K562 (cell line): Measurements from ENCODE around the gene TSPYL2. TPM values are rescaled to one million over a fixed set of nuclear protein-coding genes. Genes with fewer than 3 reads are reported as not detected.

Experiments used
- COPS2 ChIP-seq: fragments of 450-650 bp; conservative IDR thresholded peaks from 2 replicates; pipeline ENCODE4 v1.6.1; 2016; ENCODE audit warnings: mild to moderate bottlenecking, moderate library complexity
- ETS2 ChIP-seq: IDR thresholded peaks from 2 replicates; pipeline ENCODE4 v1.6.1; 2016; ENCODE audit warnings: borderline replicate concordance, missing genetic modification characterization, mild to moderate bottlenecking, moderate library complexity, missing compliant biosample characterization; ENCODE audit not compliant: poor library complexity, severe bottlenecking
- HNRNPLL ChIP-seq: fragments of 200-400 bp; formaldehyde crosslinking; IDR thresholded peaks from 2 replicates; pipeline ENCODE4 v1.6.1; 2017; ENCODE audit warnings: low read length, low read depth, mild to moderate bottlenecking; ENCODE audit not compliant: poor library complexity, severe bottlenecking
- JUN ChIP-seq, 2 experiments: sonication (generic) in 1 of 2; formaldehyde crosslinking in 1 of 2; IDR thresholded peaks; 2 replicates each; pipeline versions ENCODE4 v1.6.1 to v1.8.0; 2012 to 2022; ENCODE audit warnings: borderline replicate concordance in 2 of 2, mild to moderate bottlenecking in 2 of 2, improper control_type of control experiment in 1 of 2, low read depth in 1 of 2, low read length in 1 of 2, missing genetic modification reagents in 1 of 2
- PML ChIP-seq: IDR thresholded peaks from 2 replicates; pipeline ENCODE4 v1.6.1; 2012; ENCODE audit warnings: low read length, inconsistent platforms
- SP1 ChIP-seq: sonication (generic); formaldehyde crosslinking; IDR thresholded peaks from 2 replicates; pipeline ENCODE4 v1.8.1; 2022; ENCODE audit warnings: mild to moderate bottlenecking, missing genetic modification reagents
- ZBTB33 ChIP-seq: sonication (generic); formaldehyde crosslinking; IDR thresholded peaks from 2 replicates; pipeline ENCODE4 v1.8.1; 2023; ENCODE audit warnings: mild to moderate bottlenecking, missing genetic modification reagents
- ZNF384 ChIP-seq: IDR thresholded peaks from 2 replicates; pipeline ENCODE4 v1.6.1; 2012; ENCODE audit warnings: low read depth, low read length, improper control_type of control experiment
- polyA plus RNA-seq, 8 experiments: library from polyadenylated mRNA; depleted of rRNA in 4 of 8; stranded (reverse) in 5 of 8; unstranded in 3 of 8; fragments of >200 nt; fragmentation: Nextera tagmentation in 2 of 8; fragmentation: Illumina TruSeq in 1 of 8; extraction: Ambion mirVana in 2 of 8; extraction: Trizol in 1 of 8; gene quantifications; 2 replicates each; pipeline versions ENCODE4 v1.2.1 to v1.2.3, GENCODE V29; 2011 to 2014; ENCODE audit warnings: inconsistent platforms in 1 of 8, missing spikeins in 1 of 8
- total RNA-seq, 7 experiments: library from RNA; depleted of rRNA in 6 of 7; stranded (reverse); fragments of >200 nt in 6 of 7; fragmentation: Illumina TruSeq in 2 of 7; extraction: Trizol in 2 of 7; gene quantifications; 2 replicates each; pipeline versions ENCODE4 v1.2.1 to v1.2.3, GENCODE V29; 2011 to 2021; ENCODE audit warnings: low replicate concordance in 1 of 7
- TF ChIP-seq, protein P1 (sequence below): fragments of 450-650 bp; IDR thresholded peaks from 2 replicates; pipeline ENCODE4 v1.6.1; 2016; ENCODE audit warnings: borderline replicate concordance
- TF ChIP-seq, protein P2 (sequence below): sonication (generic); formaldehyde crosslinking; IDR thresholded peaks from 2 replicates; pipeline ENCODE4 v1.8.0; 2022; ENCODE audit warnings: missing genetic modification reagents, mild to moderate bottlenecking, moderate library complexity, borderline replicate concordance
- TF ChIP-seq, protein P3 (sequence below): fragments of 450-650 bp; formaldehyde crosslinking; IDR thresholded peaks from 2 replicates; pipeline ENCODE4 v1.4.0; 2022; ENCODE audit warnings: missing genetic modification characterization
- TF ChIP-seq, protein P4 (sequence below): fragments of 150-350 bp; IDR thresholded peaks from 2 replicates; pipeline ENCODE4 v1.6.1; 2014; ENCODE audit warnings: low read depth, mild to moderate bottlenecking, low read length, borderline replicate concordance

TSPYL2 gene
- total and polyA plus RNA-seq, 9 of the 15 experiments (the other 6 are each of a cell fraction or from before 2014, with no cell fraction given) = 0.41 to 20.0 (median 10.8) TPM

- TF ChIP-seq, protein P1, sequence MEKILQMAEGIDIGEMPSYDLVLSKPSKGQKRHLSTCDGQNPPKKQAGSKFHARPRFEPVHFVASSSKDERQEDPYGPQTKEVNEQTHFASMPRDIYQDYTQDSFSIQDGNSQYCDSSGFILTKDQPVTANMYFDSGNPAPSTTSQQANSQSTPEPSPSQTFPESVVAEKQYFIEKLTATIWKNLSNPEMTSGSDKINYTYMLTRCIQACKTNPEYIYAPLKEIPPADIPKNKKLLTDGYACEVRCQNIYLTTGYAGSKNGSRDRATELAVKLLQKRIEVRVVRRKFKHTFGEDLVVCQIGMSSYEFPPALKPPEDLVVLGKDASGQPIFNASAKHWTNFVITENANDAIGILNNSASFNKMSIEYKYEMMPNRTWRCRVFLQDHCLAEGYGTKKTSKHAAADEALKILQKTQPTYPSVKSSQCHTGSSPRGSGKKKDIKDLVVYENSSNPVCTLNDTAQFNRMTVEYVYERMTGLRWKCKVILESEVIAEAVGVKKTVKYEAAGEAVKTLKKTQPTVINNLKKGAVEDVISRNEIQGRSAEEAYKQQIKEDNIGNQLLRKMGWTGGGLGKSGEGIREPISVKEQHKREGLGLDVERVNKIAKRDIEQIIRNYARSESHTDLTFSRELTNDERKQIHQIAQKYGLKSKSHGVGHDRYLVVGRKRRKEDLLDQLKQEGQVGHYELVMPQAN = no peak
- TF ChIP-seq SP1 (CRISPR knock-in tag) = peak; percentile 80
- TF ChIP-seq, protein P2, sequence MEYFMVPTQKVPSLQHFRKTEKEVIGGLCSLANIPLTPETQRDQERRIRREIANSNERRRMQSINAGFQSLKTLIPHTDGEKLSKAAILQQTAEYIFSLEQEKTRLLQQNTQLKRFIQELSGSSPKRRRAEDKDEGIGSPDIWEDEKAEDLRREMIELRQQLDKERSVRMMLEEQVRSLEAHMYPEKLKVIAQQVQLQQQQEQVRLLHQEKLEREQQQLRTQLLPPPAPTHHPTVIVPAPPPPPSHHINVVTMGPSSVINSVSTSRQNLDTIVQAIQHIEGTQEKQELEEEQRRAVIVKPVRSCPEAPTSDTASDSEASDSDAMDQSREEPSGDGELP (CRISPR knock-in tag) = peak; percentile 3; the same call in 1 of the 2 replicates
- TF ChIP-seq HNRNPLL = peak; percentile 65
- no peak for TF ChIP-seq ZNF384
- no peak for TF ChIP-seq COPS2
- no peak for TF ChIP-seq JUN (IDR thresholded peaks at IDR 0.05; ENCODE audit: borderline replicate concordance, low read depth, low read length)
- no peak for TF ChIP-seq JUN (CRISPR knock-in tag; IDR thresholded peaks at IDR 0.05; ENCODE audit: borderline replicate concordance)
- TF ChIP-seq PML = no peak; the same call in 1 of the 2 replicates
- TF ChIP-seq, protein P3, sequence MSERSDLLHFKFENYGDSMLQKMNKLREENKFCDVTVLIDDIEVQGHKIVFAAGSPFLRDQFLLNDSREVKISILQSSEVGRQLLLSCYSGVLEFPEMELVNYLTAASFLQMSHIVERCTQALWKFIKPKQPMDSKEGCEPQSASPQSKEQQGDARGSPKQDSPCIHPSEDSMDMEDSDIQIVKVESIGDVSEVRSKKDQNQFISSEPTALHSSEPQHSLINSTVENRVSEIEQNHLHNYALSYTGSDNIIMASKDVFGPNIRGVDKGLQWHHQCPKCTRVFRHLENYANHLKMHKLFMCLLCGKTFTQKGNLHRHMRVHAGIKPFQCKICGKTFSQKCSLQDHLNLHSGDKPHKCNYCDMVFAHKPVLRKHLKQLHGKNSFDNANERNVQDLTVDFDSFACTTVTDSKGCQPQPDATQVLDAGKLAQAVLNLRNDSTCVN (CRISPR knock-in tag) = no peak
- TF ChIP-seq ZBTB33 (CRISPR knock-in tag) = no peak
- TF ChIP-seq ETS2 (tag) = no peak
- TF ChIP-seq, protein P4, sequence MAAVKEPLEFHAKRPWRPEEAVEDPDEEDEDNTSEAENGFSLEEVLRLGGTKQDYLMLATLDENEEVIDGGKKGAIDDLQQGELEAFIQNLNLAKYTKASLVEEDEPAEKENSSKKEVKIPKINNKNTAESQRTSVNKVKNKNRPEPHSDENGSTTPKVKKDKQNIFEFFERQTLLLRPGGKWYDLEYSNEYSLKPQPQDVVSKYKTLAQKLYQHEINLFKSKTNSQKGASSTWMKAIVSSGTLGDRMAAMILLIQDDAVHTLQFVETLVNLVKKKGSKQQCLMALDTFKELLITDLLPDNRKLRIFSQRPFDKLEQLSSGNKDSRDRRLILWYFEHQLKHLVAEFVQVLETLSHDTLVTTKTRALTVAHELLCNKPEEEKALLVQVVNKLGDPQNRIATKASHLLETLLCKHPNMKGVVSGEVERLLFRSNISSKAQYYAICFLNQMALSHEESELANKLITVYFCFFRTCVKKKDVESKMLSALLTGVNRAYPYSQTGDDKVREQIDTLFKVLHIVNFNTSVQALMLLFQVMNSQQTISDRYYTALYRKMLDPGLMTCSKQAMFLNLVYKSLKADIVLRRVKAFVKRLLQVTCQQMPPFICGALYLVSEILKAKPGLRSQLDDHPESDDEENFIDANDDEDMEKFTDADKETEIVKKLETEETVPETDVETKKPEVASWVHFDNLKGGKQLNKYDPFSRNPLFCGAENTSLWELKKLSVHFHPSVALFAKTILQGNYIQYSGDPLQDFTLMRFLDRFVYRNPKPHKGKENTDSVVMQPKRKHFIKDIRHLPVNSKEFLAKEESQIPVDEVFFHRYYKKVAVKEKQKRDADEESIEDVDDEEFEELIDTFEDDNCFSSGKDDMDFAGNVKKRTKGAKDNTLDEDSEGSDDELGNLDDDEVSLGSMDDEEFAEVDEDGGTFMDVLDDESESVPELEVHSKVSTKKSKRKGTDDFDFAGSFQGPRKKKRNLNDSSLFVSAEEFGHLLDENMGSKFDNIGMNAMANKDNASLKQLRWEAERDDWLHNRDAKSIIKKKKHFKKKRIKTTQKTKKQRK = no peak
These were observed at the start of gene TSPYL2 (continued) for GRCh38 chrX:53081925-53082772.
